Liver (tissue), 3 donors: ENCODE results near the gene VWCE.

ENCODE experiments used
- EGR1 ChIP-seq, 2 donors: IDR thresholded peaks; 2 replicates each; pipeline ENCODE4 v1.6.1; 2016 to 2018; ENCODE audit warnings: antibody characterized with exemption in 2 of 2, low read depth in 2 of 2
- FOXA1 ChIP-seq: IDR thresholded peaks from 2 replicates; pipeline ENCODE4 v1.6.1; 2016; ENCODE audit warnings: antibody characterized with exemption
- GABPA ChIP-seq, 2 donors: IDR thresholded peaks in 1 of 2; conservative IDR thresholded peaks in 1 of 2; 2 replicates each; pipeline ENCODE4 v1.6.1; 2016; ENCODE audit warnings: antibody characterized with exemption in 2 of 2, mild to moderate bottlenecking in 1 of 2, moderate library complexity in 1 of 2
- SP1 ChIP-seq: IDR thresholded peaks from 2 replicates; pipeline ENCODE4 v1.6.1; 2018; ENCODE audit warnings: antibody characterized with exemption, mild to moderate bottlenecking
- YY1 ChIP-seq: IDR thresholded peaks from 2 replicates; pipeline ENCODE4 v1.6.1; 2016; ENCODE audit warnings: antibody characterized with exemption, mild to moderate bottlenecking
- TF ChIP-seq, protein P1 (sequence below): fragments of 150-350 bp; IDR thresholded peaks from 2 replicates; pipeline ENCODE4 v1.5.1; 2017; ENCODE audit warnings: improper control_type of control experiment, low read depth, low read length; ENCODE audit not compliant: missing input control
- TF ChIP-seq, protein P2 (sequence below): IDR thresholded peaks from 2 replicates; pipeline ENCODE4 v1.6.1; 2016; ENCODE audit warnings: antibody characterized with exemption
- TF ChIP-seq, protein P3 (sequence below): IDR thresholded peaks from 2 replicates; pipeline ENCODE4 v1.6.1; 2016; ENCODE audit warnings: antibody characterized with exemption, mild to moderate bottlenecking
- donor health status: healthy.
- donor health status: healthy.

DNA sequence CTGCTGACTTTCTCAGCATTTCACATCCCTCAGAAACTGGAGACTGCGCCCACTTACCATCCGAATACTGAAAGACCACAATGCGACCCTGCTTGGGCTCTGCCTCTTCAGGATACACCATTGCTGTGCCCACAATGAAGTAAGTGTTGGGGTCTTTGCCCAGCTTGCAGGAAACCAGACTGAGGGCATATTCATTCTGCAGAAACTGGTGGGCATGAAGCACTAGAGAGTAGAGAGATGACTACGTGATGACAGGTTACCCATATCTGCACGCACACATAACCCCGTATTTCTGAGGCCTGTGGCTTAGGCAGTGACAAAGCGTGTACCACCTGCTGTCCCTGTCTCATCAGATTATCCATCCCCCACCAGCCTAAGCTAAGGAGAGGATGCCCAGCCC, 14.6 kb upstream of the VWCE start:
- TF ChIP-seq EGR1 (IDR thresholded peaks at IDR 0.05; ENCODE audit: low read depth in 2 of 2) (no peak), GABPA (IDR thresholded peaks at IDR 0.05 in 1 of 2, conservative IDR thresholded peaks at IDR 0.05 in 1 of 2) (no peak), SP1 (no peak), FOXA1 (no peak), YY1 (no peak)
- TF ChIP-seq, protein P1, sequence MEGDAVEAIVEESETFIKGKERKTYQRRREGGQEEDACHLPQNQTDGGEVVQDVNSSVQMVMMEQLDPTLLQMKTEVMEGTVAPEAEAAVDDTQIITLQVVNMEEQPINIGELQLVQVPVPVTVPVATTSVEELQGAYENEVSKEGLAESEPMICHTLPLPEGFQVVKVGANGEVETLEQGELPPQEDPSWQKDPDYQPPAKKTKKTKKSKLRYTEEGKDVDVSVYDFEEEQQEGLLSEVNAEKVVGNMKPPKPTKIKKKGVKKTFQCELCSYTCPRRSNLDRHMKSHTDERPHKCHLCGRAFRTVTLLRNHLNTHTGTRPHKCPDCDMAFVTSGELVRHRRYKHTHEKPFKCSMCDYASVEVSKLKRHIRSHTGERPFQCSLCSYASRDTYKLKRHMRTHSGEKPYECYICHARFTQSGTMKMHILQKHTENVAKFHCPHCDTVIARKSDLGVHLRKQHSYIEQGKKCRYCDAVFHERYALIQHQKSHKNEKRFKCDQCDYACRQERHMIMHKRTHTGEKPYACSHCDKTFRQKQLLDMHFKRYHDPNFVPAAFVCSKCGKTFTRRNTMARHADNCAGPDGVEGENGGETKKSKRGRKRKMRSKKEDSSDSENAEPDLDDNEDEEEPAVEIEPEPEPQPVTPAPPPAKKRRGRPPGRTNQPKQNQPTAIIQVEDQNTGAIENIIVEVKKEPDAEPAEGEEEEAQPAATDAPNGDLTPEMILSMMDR, result no peak
- TF ChIP-seq, protein P2, sequence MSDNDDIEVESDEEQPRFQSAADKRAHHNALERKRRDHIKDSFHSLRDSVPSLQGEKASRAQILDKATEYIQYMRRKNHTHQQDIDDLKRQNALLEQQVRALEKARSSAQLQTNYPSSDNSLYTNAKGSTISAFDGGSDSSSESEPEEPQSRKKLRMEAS, result no peak
- TF ChIP-seq, protein P3, sequence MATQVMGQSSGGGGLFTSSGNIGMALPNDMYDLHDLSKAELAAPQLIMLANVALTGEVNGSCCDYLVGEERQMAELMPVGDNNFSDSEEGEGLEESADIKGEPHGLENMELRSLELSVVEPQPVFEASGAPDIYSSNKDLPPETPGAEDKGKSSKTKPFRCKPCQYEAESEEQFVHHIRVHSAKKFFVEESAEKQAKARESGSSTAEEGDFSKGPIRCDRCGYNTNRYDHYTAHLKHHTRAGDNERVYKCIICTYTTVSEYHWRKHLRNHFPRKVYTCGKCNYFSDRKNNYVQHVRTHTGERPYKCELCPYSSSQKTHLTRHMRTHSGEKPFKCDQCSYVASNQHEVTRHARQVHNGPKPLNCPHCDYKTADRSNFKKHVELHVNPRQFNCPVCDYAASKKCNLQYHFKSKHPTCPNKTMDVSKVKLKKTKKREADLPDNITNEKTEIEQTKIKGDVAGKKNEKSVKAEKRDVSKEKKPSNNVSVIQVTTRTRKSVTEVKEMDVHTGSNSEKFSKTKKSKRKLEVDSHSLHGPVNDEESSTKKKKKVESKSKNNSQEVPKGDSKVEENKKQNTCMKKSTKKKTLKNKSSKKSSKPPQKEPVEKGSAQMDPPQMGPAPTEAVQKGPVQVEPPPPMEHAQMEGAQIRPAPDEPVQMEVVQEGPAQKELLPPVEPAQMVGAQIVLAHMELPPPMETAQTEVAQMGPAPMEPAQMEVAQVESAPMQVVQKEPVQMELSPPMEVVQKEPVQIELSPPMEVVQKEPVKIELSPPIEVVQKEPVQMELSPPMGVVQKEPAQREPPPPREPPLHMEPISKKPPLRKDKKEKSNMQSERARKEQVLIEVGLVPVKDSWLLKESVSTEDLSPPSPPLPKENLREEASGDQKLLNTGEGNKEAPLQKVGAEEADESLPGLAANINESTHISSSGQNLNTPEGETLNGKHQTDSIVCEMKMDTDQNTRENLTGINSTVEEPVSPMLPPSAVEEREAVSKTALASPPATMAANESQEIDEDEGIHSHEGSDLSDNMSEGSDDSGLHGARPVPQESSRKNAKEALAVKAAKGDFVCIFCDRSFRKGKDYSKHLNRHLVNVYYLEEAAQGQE, result no peak
